HepG2 (cell line): ENCODE data around the gene MVK. TPM values are rescaled to one million over a fixed set of nuclear protein-coding genes. Genes with fewer than 3 reads are reported as not detected.

ENCODE experiments used
- CEBPB ChIP-seq: IDR thresholded peaks from 2 replicates; pipeline ENCODE4 v1.6.1; 2011; ENCODE audit warnings: low read depth, low read length, improper control_type of control experiment, borderline replicate concordance
- MED13 ChIP-seq: sonication (generic); formaldehyde crosslinking; IDR thresholded peaks from 2 replicates; pipeline ENCODE4 v1.5.0; 2020; ENCODE audit warnings: missing genetic modification reagents
- PHF21A ChIP-seq: sonication (generic); formaldehyde crosslinking; IDR thresholded peaks from 2 replicates; pipeline ENCODE4 v1.5.0; 2020; ENCODE audit warnings: mild to moderate bottlenecking, missing genetic modification reagents
- SMAD9 ChIP-seq: sonication (generic); formaldehyde crosslinking; IDR thresholded peaks from 2 replicates; pipeline ENCODE4 v1.5.1; 2020; ENCODE audit warnings: mild to moderate bottlenecking, missing genetic modification reagents
- SNRNP70 ChIP-seq: fragments of 200-400 bp; formaldehyde crosslinking; IDR thresholded peaks from 2 replicates; pipeline ENCODE4 v1.6.1; 2017; ENCODE audit warnings: mild to moderate bottlenecking, low read depth, low read length, moderate library complexity
- TAF15 ChIP-seq: fragments of 200-400 bp; formaldehyde crosslinking; IDR thresholded peaks from one replicate; pipeline ENCODE4 v1.6.1; 2018; ENCODE audit warnings: mild to moderate bottlenecking, low read depth, low read length; ENCODE audit not compliant: poor library complexity, severe bottlenecking
- ZNF253 ChIP-seq: sonication (generic); formaldehyde crosslinking; IDR thresholded peaks from 2 replicates; pipeline ENCODE4 v1.8.0; 2022; ENCODE audit warnings: mild to moderate bottlenecking, missing genetic modification reagents, borderline replicate concordance
- ZNF296 ChIP-seq: sonication (generic); formaldehyde crosslinking; conservative IDR thresholded peaks from 2 replicates; pipeline ENCODE4 v1.5.0; 2020; ENCODE audit warnings: mild to moderate bottlenecking, missing genetic modification reagents
- polyA plus RNA-seq, 8 experiments: library from polyadenylated mRNA; depleted of rRNA in 3 of 8; stranded (reverse) in 7 of 8; unstranded in 1 of 8; fragments of >200 nt; fragmentation: Illumina TruSeq in 4 of 8; extraction: Trizol in 4 of 8; gene quantifications; 2 replicates each; pipeline versions ENCODE4 v1.2.1 to v1.2.3, GENCODE V29; 2011 to 2016; ENCODE audit warnings: low read depth in 4 of 8, missing spikeins in 1 of 8, mixed read lengths in 1 of 8; ENCODE audit not compliant: insufficient read depth in 1 of 8
- total RNA-seq, 5 experiments: library from RNA; depleted of rRNA; stranded (reverse); fragments of >200 nt; fragmentation: Illumina TruSeq; extraction: Trizol; gene quantifications; 2 replicates each; pipeline ENCODE4 v1.2.3, GENCODE V29; 2016; ENCODE audit warnings: low read depth in 1 of 5
- TF ChIP-seq, protein P1 (sequence below): sonication (generic); formaldehyde crosslinking; conservative IDR thresholded peaks from 2 replicates; pipeline ENCODE4 v1.8.1; 2023; ENCODE audit warnings: missing genetic modification reagents
- TF ChIP-seq, protein P2 (sequence below): sonication (generic); formaldehyde crosslinking; IDR thresholded peaks from 2 replicates; pipeline ENCODE4 v1.8.1; 2023; ENCODE audit warnings: mild to moderate bottlenecking, missing genetic modification reagents
- TF ChIP-seq, protein P3 (sequence below), 2 experiments: IDR thresholded peaks; 2 replicates each; pipeline ENCODE4 v1.6.1; 2011 to 2012; ENCODE audit warnings: low read length in 2 of 2, borderline replicate concordance in 1 of 2, low read depth in 1 of 2, mild to moderate bottlenecking in 1 of 2, moderate library complexity in 1 of 2
- TF ChIP-seq, protein P4 (sequence below): sonication (generic); formaldehyde crosslinking; conservative IDR thresholded peaks from 2 replicates; pipeline ENCODE4 v1.4.0; 2020; ENCODE audit warnings: missing genetic modification reagents
- TF ChIP-seq, protein P5 (sequence below): sonication (generic); formaldehyde crosslinking; IDR thresholded peaks from 2 replicates; pipeline ENCODE4 v1.8.1; 2022; ENCODE audit warnings: mild to moderate bottlenecking, missing genetic modification reagents
- TF ChIP-seq, protein P6 (sequence below): sonication (generic); formaldehyde crosslinking; IDR thresholded peaks from 2 replicates; pipeline ENCODE4 v1.4.0; 2020; ENCODE audit warnings: missing genetic modification reagents

The MVK gene
- total and polyA plus RNA-seq, 2 of the 13 experiments (the other 11 are each of a cell fraction or from before 2014, with no cell fraction given) = 11.6 to 66.9 TPM

DNA sequence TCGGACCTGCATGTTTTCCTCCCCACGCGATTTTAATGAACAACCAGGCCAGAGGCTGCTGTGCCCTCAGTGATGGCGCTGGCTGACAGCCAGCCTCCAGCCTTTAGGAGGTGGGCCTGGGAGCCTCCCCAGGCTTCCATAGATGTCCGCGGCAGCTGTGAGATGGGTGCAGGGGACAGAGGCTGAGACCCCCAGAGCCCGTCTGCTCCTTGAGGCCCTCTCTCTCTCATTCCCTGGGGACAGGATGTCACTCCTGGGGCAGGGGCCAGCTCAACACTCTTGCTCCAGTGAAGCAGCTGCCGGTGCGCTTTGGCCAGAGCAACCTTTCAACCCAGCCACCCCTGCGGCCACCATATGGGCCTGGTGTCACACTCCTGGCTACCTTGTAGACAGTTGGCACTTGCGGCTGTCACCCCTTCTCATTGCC, 24.8 kb downstream of the MVK start (continued):
- TF ChIP-seq TAF15 (no peak), ZNF296 (CRISPR knock-in tag) (no peak), CEBPB (no peak), SNRNP70 (no peak), ZNF253 (CRISPR knock-in tag) (0 out of 2 replicates have a peak, but pooled peaks have one; percentile 5), MED13 (CRISPR knock-in tag) (no peak), SMAD9 (no peak), PHF21A (CRISPR knock-in tag) (no peak)
- TF ChIP-seq, protein P1, sequence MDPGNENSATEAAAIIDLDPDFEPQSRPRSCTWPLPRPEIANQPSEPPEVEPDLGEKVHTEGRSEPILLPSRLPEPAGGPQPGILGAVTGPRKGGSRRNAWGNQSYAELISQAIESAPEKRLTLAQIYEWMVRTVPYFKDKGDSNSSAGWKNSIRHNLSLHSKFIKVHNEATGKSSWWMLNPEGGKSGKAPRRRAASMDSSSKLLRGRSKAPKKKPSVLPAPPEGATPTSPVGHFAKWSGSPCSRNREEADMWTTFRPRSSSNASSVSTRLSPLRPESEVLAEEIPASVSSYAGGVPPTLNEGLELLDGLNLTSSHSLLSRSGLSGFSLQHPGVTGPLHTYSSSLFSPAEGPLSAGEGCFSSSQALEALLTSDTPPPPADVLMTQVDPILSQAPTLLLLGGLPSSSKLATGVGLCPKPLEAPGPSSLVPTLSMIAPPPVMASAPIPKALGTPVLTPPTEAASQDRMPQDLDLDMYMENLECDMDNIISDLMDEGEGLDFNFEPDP (CRISPR knock-in tag) = no peak
- TF ChIP-seq, protein P2, sequence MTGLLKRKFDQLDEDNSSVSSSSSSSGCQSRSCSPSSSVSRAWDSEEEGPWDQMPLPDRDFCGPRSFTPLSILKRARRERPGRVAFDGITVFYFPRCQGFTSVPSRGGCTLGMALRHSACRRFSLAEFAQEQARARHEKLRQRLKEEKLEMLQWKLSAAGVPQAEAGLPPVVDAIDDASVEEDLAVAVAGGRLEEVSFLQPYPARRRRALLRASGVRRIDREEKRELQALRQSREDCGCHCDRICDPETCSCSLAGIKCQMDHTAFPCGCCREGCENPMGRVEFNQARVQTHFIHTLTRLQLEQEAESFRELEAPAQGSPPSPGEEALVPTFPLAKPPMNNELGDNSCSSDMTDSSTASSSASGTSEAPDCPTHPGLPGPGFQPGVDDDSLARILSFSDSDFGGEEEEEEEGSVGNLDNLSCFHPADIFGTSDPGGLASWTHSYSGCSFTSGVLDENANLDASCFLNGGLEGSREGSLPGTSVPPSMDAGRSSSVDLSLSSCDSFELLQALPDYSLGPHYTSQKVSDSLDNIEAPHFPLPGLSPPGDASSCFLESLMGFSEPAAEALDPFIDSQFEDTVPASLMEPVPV (CRISPR knock-in tag) = 0 out of 2 replicates have a peak, but pooled peaks have one; percentile 13
- TF ChIP-seq, protein P3, sequence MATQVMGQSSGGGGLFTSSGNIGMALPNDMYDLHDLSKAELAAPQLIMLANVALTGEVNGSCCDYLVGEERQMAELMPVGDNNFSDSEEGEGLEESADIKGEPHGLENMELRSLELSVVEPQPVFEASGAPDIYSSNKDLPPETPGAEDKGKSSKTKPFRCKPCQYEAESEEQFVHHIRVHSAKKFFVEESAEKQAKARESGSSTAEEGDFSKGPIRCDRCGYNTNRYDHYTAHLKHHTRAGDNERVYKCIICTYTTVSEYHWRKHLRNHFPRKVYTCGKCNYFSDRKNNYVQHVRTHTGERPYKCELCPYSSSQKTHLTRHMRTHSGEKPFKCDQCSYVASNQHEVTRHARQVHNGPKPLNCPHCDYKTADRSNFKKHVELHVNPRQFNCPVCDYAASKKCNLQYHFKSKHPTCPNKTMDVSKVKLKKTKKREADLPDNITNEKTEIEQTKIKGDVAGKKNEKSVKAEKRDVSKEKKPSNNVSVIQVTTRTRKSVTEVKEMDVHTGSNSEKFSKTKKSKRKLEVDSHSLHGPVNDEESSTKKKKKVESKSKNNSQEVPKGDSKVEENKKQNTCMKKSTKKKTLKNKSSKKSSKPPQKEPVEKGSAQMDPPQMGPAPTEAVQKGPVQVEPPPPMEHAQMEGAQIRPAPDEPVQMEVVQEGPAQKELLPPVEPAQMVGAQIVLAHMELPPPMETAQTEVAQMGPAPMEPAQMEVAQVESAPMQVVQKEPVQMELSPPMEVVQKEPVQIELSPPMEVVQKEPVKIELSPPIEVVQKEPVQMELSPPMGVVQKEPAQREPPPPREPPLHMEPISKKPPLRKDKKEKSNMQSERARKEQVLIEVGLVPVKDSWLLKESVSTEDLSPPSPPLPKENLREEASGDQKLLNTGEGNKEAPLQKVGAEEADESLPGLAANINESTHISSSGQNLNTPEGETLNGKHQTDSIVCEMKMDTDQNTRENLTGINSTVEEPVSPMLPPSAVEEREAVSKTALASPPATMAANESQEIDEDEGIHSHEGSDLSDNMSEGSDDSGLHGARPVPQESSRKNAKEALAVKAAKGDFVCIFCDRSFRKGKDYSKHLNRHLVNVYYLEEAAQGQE (IDR thresholded peaks at IDR 0.05; ENCODE audit: borderline replicate concordance in 1 of 2, low read depth in 1 of 2, low read length in 2 of 2) = no peak
- TF ChIP-seq, protein P4, sequence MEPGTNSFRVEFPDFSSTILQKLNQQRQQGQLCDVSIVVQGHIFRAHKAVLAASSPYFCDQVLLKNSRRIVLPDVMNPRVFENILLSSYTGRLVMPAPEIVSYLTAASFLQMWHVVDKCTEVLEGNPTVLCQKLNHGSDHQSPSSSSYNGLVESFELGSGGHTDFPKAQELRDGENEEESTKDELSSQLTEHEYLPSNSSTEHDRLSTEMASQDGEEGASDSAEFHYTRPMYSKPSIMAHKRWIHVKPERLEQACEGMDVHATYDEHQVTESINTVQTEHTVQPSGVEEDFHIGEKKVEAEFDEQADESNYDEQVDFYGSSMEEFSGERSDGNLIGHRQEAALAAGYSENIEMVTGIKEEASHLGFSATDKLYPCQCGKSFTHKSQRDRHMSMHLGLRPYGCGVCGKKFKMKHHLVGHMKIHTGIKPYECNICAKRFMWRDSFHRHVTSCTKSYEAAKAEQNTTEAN (CRISPR knock-in tag) = no peak
- TF ChIP-seq, protein P5, sequence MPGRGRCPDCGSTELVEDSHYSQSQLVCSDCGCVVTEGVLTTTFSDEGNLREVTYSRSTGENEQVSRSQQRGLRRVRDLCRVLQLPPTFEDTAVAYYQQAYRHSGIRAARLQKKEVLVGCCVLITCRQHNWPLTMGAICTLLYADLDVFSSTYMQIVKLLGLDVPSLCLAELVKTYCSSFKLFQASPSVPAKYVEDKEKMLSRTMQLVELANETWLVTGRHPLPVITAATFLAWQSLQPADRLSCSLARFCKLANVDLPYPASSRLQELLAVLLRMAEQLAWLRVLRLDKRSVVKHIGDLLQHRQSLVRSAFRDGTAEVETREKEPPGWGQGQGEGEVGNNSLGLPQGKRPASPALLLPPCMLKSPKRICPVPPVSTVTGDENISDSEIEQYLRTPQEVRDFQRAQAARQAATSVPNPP = no peak
- TF ChIP-seq, protein P6, sequence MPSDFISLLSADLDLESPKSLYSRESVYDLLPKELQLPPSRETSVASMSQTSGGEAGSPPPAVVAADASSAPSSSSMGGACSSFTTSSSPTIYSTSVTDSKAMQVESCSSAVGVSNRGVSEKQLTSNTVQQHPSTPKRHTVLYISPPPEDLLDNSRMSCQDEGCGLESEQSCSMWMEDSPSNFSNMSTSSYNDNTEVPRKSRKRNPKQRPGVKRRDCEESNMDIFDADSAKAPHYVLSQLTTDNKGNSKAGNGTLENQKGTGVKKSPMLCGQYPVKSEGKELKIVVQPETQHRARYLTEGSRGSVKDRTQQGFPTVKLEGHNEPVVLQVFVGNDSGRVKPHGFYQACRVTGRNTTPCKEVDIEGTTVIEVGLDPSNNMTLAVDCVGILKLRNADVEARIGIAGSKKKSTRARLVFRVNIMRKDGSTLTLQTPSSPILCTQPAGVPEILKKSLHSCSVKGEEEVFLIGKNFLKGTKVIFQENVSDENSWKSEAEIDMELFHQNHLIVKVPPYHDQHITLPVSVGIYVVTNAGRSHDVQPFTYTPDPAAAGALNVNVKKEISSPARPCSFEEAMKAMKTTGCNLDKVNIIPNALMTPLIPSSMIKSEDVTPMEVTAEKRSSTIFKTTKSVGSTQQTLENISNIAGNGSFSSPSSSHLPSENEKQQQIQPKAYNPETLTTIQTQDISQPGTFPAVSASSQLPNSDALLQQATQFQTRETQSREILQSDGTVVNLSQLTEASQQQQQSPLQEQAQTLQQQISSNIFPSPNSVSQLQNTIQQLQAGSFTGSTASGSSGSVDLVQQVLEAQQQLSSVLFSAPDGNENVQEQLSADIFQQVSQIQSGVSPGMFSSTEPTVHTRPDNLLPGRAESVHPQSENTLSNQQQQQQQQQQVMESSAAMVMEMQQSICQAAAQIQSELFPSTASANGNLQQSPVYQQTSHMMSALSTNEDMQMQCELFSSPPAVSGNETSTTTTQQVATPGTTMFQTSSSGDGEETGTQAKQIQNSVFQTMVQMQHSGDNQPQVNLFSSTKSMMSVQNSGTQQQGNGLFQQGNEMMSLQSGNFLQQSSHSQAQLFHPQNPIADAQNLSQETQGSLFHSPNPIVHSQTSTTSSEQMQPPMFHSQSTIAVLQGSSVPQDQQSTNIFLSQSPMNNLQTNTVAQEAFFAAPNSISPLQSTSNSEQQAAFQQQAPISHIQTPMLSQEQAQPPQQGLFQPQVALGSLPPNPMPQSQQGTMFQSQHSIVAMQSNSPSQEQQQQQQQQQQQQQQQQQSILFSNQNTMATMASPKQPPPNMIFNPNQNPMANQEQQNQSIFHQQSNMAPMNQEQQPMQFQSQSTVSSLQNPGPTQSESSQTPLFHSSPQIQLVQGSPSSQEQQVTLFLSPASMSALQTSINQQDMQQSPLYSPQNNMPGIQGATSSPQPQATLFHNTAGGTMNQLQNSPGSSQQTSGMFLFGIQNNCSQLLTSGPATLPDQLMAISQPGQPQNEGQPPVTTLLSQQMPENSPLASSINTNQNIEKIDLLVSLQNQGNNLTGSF (CRISPR knock-in tag) = no peak
